GM18499 (cell line): Measurements from ENCODE around the gene SMIM1.
"Not testable (repeated sequence)": the region's sequence is repeated elsewhere in the genome, so short reads cannot be mapped to it uniquely, and the experiment has no call there.

Experiments
- ATAC-seq: cut with Tn5 transposase; IDR thresholded peaks from one replicate; pipeline ENCODE4 v1.9.1; 2021; ENCODE audit warnings: moderate number of reproducible peaks; ENCODE audit not compliant: insufficient read depth, unreplicated experiment

The SMIM1 gene, protein sequence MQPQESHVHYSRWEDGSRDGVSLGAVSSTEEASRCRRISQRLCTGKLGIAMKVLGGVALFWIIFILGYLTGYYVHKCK

DNA sequence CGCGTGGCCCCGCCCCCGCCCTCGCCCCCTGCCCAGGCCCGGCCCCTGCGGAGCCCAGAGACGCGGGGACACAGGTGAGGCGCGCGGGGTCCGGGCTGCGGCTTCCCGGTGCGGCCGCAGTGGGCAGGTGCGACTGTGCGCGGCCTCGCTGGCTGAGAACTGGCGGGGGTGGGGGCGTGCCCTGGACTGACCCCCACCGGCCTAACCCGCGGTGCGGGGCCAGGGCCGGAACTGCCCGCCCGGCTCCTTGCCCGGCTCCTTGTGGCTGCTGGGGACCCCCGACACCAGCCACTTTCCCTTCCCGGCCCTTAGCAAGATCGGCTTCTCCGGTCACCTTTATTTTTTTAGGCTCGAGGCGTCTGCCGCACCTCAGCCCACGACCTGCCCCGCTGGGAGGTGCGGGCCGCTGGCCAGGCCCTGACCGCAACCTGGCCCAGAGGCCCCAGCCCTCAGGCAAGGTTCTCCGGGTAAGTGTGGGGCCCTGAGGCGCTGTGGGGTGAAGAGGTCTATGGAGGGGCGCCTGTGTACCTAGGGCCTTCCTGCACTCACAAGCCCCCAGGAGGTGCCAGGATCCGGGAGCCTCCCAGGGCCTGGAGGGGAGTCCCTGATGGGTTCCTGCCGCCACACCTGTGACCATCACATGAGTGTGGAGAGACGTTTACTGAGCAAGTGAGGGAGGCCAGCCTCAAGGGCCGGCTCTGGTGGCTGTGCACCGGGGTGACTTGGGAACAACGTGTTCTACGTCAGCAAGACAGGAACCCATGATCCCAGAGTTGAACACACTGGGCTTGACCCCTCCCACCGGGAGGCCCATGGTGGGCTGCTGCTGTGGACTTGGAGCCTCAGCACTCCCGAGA is at the start of gene SMIM1:
Gene SMIM1 (plus strand): TSS at position 35 of the 857 bp plus-strand sequence. CDS start 2,625 bp downstream, outside the sequence.
- ATAC-seq: no peak

DNA sequence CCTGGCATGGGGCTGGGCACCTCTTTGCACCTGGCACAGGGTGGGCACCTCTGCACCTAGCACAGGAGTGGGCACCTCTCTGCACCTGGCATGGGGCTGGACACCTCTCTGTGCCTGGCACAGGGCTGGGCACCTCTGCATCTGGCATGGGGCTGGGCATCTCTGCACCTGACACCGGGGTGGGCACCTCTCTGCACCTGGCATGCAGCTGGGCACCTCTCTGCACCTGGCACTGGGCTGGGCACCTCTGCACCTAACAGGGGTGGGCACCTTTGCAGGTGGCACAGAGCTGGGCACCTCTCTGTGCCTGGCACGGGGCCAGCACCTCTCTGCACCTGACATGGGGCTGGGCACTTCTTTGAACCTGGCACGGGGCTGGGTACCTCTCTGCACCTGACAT is 49.7 kb upstream of the SMIM1 start:
- ATAC-seq: no peak

DNA sequence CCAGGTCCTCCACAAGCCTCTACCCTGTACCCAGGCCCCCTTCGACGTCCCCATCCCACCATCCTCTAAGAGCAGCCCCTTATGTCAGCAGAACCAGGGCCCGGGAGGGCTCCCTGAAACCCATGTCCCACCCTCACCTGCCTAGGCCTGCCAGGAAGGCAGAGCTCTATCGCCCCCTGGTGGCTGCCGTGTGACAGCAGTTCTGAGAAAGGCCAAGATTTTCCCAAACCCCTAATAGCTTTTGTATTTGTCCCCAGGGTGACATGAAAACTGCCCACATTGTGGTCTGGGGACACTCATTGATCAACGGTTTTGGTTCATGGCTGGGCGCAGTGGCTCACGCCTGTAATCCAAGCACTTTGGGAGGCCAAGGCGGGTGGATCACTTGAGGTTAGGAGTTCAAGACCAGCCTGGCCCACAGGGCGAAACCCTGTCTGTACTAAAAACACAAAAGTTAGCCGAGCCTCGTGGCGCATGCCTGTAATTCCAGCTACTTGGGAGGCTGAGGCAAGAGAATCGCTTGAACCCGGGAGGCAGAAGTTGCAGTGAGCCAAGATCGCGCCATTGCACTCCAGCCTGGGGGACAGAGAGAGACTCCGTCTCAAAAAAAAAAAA is 48.0 kb upstream of the SMIM1 start:
- ATAC-seq: not testable (repeated sequence)

DNA sequence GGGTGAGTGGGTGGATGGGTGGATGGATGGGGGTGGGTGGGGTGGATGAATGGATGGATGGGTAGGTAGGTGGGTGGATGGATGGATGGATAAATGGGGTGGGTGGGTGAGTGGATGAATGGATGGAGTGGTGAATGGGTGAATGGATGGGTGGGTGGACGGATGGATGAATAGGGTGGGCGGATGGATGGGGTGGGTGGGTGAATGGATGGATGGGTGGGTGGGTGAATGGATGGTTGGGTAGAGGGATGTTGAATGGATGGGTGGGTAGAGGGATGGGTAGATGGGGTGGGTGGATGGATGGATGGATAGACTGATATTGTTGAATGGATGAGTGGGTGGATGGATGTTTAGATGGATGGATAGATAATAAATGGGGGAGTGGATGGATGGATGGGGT is 47.2 kb upstream of the SMIM1 start:
- no peak for ATAC-seq

DNA sequence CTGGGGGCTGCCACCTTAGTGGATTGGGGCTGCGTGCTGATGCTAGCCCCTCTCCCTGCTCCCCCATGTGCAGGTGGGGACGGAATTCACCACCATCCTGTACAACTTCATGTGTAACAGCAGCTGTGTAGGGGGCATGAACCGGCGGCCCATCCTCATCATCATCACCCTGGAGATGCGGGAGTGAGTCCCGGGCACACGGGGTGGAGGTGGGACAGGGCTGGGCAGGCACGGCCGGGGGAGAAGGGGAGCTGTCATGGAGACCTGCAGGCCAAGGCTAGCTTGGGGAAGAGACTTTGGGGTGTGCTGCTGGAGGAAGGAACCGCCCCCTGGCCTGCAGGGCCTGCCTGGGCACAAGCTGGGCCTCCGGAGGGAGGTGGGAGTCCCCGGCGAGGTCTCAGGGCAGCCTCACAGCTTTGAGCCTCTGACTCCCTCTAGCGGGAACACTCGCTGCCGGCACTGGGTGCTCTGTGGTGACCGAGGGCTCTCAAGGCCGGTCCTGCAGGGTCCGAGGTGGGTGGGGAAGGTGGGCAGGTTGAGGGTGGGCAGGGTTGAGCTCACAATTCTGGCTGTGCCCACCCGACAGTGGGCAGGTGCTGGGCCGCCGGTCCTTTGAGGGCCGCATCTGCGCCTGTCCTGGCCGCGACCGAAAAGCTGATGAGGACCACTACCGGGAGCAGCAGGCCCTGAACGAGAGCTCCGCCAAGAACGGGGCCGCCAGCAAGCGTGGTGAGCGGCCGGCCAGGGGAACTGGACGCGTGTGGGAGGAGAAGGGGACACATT is 45.3 kb upstream of the SMIM1 start:
- no peak for ATAC-seq

DNA sequence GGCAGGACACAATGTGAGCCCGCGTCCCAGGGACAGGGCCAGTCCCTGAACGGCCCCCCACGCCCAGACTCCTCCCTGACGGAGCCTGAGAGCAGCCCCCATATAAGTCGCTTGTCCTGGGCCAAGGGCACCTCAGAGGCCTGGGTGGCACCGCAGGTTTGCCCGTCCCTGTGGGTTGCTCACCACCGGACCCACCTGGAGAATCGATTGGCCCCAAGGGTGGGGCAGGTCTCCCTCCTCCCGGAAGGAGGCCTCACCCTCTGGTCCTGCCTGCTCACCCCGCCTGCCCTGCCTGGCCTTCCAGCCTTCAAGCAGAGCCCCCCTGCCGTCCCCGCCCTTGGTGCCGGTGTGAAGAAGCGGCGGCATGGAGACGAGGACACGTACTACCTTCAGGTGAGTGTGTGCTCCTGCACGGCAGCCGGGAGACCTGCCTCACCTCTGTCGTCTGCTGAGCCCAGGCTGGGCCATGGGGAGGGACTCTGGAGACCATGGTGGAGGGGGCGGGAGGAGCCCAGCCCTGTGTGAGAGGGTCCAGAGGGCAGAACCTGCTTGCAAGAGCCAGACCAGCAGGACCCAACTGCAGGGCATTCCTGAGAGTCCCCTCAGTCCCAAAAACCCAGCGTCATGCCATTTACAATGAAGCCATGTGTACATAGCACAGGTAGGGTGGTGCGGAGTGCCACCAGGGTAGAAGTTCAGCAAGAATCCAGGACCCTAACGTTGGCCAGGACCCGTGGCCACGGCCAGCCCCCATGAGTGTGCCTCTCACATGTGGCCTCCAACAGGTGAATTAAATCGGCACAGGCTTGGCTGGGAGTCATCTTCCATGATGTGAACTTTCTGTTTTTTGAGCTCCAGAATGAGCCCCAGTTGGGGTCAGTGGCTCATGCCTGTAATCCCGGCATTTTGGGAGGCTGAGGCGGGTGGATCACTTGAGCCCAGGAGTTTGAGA is 44.4 kb upstream of the SMIM1 start:
- no peak for ATAC-seq

DNA sequence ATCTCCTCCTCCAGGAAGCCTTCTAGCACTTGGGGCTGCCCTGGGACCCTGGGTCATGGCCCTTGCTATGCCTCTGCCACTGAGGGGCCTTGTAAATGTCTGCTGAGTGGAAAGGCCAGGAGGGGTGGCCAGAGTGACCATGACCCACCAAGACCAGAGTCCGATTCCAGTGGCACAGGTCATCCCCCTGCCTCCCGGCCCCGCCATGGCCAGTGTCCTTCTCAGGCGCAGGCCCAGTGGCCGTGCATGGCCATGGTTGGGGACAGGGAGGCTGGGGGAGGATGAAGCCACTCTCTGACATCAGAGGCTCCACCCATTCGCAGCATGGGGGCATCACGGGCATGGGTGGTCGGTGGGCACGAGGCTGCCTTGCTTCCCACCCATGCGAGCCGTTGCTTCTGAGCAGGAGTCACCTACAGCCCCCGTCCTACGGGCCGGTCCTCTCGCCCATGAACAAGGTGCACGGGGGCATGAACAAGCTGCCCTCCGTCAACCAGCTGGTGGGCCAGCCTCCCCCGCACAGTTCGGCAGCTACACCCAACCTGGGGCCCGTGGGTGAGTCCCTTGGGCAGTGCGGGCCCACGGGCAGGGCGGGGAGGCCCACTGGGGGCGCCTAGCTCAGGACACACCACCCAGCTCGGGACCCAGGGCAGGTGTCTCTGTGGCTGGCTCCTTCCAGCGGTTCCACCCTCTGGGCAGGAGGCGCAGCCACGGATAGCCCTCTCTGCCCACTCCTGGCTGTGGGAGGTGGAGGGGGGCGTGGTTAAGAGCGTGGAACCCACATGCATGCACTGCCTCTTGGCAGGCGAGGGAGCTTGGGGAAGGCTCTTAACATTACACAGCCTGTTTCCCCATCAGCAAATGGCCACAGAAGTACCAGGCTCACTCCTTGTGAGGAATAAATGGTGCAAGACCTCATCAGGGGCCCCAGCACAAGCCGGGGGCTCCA is 42.7 kb upstream of the SMIM1 start:
- no peak for ATAC-seq

DNA sequence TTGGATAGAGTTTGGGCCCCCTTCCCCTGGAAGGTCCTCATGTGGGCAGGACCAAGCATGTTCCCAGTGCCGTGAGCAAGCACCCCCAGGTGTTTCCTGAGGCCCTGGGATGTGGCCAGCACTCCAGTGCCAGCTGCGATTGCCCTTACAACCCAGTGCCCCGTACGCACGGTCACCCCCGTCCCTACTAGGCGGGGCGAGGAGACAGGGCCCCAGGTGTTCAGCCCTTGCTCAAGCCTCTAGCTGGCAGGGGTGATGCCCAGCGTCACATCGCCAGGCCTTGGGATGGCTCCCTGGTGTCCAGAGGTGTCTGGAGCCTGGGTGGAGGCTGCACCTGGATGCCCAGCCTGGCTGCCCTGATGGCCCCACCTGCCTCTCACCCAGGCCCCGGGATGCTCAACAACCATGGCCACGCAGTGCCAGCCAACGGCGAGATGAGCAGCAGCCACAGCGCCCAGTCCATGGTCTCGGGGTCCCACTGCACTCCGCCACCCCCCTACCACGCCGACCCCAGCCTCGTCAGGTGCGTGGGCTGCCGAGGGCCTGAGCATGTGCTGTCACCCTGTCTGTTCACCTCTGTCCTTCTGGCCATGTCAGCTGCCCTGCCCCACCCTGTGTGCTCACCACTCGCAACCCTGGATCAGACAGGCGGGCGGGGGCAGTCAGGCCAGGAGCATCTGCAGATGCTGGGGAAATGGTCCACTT is 41.9 kb upstream of the SMIM1 start:
- no peak for ATAC-seq

DNA sequence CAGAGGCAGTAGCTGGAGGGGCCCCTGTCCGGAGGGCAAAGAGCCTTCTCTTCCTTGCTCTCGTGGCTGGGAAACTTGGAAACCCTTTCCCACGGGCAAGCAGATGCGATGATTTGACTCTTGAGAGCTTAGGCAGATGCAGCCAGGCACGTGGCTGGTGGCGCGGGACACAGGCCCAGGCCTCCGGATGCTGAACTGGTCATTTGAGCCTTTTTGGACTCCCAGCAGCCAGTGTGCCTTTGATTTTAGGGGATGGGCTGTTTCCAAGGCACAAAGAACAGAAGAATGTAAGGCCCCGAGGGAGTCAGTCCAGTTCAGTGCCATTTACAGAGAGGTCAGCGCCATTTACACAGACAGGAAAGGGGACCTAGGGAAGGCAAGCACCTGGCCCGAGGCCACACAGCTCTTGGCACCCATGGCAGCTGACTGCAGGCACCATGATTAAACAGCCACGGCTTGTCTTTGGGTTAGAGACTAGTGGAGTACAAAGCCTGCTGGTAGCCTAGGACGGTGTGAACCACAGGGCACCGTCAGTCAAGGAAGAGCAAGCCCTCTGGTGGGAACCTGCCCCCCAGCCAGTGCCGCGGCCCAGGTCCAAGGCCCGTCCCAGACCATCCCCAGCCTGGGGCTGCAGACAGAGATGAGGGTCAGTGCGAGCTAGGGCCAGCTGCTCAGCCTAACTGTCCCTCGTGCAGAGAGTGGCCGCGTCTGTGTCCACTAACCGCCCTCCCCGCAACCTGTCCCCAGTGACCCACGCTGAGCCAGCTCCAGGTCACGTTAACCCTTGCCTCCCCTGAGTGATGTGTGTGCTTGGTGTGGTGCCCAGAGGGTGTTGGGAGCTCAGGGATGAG is 40.7 kb upstream of the SMIM1 start:
- ATAC-seq: no peak

DNA sequence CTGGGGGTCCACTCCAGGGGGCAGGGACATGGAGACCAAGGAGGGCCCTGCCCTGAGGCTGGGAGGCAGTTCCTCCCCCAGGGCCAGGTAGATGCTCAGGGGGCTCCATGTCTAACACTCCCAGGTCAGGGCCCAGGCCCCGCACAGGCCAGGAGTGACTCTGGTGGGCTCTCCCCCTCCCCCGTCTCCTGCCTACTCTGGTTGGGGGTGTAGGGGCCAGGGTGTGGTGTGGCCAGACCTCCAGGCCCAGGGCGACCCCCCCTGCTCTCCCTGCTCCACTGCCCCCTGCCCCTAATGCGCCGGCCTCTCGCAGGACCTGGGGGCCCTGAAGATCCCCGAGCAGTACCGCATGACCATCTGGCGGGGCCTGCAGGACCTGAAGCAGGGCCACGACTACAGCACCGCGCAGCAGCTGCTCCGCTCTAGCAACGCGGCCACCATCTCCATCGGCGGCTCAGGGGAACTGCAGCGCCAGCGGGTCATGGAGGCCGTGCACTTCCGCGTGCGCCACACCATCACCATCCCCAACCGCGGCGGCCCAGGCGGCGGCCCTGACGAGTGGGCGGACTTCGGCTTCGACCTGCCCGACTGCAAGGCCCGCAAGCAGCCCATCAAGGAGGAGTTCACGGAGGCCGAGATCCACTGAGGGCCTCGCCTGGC is 40.0 kb upstream of the SMIM1 start:
- ATAC-seq: no peak

DNA sequence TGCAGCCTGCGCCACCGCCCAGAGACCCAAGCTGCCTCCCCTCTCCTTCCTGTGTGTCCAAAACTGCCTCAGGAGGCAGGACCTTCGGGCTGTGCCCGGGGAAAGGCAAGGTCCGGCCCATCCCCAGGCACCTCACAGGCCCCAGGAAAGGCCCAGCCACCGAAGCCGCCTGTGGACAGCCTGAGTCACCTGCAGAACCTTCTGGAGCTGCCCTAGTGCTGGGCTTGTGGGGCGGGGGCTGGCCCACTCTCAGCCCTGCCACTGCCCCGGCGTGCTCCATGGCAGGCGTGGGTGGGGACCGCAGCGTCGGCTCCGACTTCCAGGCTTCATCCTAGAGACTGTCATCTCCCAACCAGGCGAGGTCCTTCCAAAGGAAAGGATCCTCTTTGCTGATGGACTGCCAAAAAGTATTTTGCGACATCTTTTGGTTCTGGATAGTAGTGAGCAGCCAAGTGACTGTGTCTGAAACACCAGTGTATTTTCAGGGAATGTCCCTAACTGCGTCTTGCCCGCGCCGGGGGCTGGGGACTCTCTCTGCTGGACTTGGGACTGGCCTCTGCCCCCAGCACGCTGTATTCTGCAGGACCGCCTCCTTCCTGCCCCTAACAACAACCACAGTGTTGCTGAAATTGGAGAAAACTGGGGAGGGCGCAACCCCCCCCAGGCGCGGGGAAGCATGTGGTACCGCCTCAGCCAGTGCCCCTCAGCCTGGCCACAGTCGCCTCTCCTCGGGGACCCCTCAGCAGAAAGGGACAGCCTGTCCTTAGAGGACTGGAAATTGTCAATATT is 39.3 kb upstream of the SMIM1 start:
- no peak for ATAC-seq

DNA sequence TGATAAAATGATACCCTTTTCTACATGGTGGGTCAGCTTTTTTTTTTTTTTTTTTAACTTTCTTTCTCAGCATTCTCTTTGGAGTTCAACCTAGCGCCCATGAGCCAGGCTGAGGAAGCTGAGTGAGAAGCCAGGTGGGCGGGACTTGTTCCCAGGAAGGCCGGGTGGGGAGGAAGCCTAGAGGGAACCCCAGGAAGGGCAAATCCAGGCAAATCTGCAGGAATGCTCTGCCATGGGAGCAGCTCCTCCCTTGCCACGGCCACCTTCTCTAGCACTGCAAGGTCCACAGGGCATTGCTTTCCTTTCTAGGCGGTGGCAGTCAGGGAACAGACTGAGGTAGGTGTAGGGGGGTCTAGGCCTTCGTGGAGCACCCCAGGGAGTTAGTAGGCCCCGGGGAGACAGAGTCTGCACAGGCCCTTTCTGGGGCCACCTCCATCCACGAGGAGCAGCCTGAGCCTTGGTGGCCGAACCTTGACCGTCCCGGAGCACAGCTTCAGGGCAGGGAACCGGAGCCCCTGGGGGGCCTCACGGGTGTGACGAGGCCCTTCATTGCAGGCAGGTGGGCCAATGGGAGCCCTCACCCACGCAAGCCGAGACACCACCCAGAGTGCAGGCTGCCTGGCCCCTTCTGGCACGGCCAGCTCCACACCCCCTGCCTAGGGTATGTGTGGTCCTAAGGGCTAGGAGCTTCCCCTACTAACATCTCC is 38.5 kb upstream of the SMIM1 start:
- ATAC-seq: no peak

DNA sequence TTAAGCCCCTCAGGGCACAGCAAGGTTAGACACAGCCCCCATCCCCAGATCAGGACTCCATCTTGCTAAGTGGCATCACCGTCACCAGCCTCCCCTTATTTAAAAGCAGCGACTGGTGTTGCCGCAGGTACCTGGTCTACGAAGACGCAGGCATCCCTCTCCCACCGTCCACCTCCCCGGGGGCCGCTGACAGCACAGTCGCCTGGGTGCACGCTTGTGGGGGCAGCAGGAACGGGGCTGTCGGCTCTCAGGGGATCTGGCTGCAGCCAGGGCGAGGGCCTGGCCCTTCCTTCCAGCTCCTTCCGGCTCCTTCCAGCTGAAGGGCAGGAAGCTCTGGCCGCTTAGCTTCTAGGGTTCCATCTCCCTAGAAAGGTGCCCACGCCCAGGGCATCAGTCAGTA is 37.9 kb upstream of the SMIM1 start:
- ATAC-seq: no peak

DNA sequence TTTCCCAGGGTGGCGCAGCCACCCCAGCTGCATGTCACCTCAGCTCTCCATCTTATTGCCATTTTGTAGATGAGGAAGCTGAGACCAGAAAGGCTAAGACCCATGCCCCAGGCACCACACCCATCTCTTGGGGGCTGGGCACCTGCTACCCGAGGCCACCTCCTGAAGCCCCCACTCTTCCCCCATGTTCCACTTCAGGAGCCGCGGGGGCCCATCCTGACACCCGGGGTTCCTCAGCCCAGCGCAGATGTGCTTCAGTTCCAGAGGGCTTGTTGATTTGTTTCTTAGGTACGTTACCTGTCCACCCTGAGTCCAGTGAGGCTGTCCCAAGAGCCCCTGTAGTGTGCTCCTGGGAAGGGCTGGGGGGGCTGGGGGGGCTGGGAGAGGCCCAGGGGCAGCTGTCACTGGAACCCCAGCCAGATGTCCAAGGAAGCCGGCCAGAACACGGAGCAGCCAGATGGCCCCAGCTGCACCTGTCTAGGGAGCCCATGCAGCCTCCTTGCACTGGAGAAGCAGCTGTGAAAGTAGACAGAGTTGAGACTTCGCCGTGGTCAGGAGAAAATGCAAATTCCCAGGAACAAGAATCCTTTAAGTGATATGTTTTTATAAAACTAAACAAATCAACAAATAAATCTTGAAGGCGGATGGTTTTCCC is 37.4 kb upstream of the SMIM1 start:
- no peak for ATAC-seq

DNA sequence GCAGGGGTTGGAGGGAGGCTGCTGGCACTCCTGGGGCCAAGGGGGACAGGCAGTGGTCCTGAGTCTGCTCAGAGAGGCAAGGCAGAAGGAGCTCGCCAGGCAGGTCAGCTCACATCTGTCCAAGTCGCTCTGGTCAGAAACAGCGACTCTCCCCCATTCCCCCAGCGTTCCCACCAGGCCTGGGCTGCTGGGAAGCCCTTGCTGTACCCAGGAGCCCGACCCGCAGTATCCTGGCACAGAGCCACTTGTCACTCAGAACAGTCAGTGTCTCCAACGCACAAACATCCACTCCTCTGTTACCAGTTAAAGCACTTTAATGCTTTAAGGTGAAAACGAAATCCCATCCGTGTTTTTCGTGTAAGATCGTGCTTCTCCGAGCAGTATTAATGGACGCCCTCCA is 36.9 kb upstream of the SMIM1 start:
- no peak for ATAC-seq
